Measurements from ENCODE around the gene UPK1A. TPM values are rescaled to one million over a fixed set of nuclear protein-coding genes. Genes with fewer than 3 reads are reported as not detected.

UPK1A gene
- total RNA-seq, 4 donors from 2014 or later = not detected

- ATAC-seq = peak; percentile 92
- TF ChIP-seq CTCF (IDR thresholded peaks at IDR 0.05) (peak in 1 of 4 experiments; percentile 21), EP300 (IDR thresholded peaks at IDR 0.05) (no peak), POLR2A (IDR thresholded peaks at IDR 0.05) (peak in 1 of 2 donors; percentile 19)
- Histone ChIP-seq H3K4me1 (peaks cover 0 to 60% (median 11%) of the 10 kb centered on the region in 3 donors), H3K27me3 (no peaks in the 10 kb centered on the region), H3K36me3 (peaks cover 0 to under 1% of the 10 kb centered on the region in 2 donors), H3K27ac (peak overlapping the region; percentile 37 to 96 (median 86)), H3K9me3 (no peaks in the 10 kb centered on the region), H3K4me3 (peak overlapping the region; percentile 37 to 59)
- WGBS, 2 donors (ENCODE audit: low coverage in 1 of 2) = 2 to 4% methylated on average over 8 to 16 of the region's 60 CpGs
Measured at GRCh38 chr19:35644206-35644986, 21.9 kb upstream of the UPK1A start.

DNA sequence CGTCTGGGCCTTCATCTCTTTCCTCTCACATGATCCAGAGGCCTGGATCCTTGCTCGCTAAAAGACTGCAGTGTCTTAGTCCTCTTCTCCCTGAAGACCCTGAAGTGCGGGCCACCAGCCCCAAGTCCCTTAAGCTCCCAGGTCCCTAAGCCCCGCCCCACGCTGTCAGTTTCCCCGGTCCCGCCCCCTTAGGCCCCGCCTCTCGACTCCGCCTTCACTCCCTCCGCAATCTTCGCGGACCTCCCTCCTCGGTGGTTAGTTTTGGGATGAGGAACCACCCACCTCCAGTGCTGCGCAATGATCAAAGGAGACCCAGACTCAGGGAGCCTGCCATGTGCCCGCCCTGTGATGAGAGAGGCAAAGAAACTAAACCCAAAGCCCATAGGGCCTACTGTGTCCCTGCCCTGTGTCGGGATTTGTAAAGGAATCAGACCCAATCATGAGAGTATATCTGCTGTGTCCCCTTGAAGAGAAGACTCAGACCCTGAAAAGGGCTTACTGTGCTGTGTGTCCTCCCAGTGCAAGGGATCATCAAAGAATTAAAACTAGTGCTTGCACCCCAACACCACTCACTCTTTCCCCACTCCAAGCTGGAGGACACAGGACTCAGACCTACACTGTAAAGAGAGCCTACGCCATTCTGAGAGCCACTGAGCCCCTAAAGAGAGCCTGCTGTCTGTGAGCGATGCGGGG lies 21.2 kb upstream of the UPK1A start:
- Histone ChIP-seq H3K4me3 (peak overlapping the region; percentile 37 to 59), H3K9me3 (no peaks in the 10 kb centered on the region), H3K36me3 (peaks cover 0 to 8% of the 10 kb centered on the region in 2 donors), H3K27me3 (no peaks in the 10 kb centered on the region), H3K27ac (peak overlapping the region; percentile 37 to 96 (median 86)), H3K4me1 (peaks cover 0 to 67% (median 15%) of the 10 kb centered on the region in 3 donors)
- WGBS, 2 donors (ENCODE audit: low coverage in 1 of 2) = 0 to 31% methylated on average over 1 to 3 of the region's 20 CpGs
- ATAC-seq = peak; percentile 46
- TF ChIP-seq CTCF (IDR thresholded peaks at IDR 0.05) = no peak
- TF ChIP-seq POLR2AphosphoS5 (IDR thresholded peaks at IDR 0.05) = no peak
- no peak for TF ChIP-seq EP300 (IDR thresholded peaks at IDR 0.05)
- TF ChIP-seq POLR2A (IDR thresholded peaks at IDR 0.05) = no peak

GRCh38 chr19:35645680-35646511 lies 20.4 kb upstream of the UPK1A start:
- WGBS, 2 donors (ENCODE audit: low coverage in 1 of 2) = 38 to 59% methylated on average over 1 to 4 of the region's 7 CpGs
- peaks cover 0 to 15% of the 10 kb centered on the region in 2 donors for H3K36me3 ChIP-seq
- TF ChIP-seq POLR2AphosphoS5 (IDR thresholded peaks at IDR 0.05) = no peak
- TF ChIP-seq CTCF (IDR thresholded peaks at IDR 0.05) = no peak
- TF ChIP-seq EP300 (IDR thresholded peaks at IDR 0.05) = no peak
- TF ChIP-seq POLR2A (IDR thresholded peaks at IDR 0.05) = no peak
- H3K9me3 ChIP-seq = no peaks in the 10 kb centered on the region
- peak overlapping the region in 3 of 4 donors; percentile 83 to 96 (median 89) for H3K27ac ChIP-seq
- H3K4me1 ChIP-seq = peaks cover 0 to 75% (median 15%) of the 10 kb centered on the region in 3 donors
- ATAC-seq = no peak
- H3K27me3 ChIP-seq = no peaks in the 10 kb centered on the region
- no peak overlapping the region for H3K4me3 ChIP-seq

DNA sequence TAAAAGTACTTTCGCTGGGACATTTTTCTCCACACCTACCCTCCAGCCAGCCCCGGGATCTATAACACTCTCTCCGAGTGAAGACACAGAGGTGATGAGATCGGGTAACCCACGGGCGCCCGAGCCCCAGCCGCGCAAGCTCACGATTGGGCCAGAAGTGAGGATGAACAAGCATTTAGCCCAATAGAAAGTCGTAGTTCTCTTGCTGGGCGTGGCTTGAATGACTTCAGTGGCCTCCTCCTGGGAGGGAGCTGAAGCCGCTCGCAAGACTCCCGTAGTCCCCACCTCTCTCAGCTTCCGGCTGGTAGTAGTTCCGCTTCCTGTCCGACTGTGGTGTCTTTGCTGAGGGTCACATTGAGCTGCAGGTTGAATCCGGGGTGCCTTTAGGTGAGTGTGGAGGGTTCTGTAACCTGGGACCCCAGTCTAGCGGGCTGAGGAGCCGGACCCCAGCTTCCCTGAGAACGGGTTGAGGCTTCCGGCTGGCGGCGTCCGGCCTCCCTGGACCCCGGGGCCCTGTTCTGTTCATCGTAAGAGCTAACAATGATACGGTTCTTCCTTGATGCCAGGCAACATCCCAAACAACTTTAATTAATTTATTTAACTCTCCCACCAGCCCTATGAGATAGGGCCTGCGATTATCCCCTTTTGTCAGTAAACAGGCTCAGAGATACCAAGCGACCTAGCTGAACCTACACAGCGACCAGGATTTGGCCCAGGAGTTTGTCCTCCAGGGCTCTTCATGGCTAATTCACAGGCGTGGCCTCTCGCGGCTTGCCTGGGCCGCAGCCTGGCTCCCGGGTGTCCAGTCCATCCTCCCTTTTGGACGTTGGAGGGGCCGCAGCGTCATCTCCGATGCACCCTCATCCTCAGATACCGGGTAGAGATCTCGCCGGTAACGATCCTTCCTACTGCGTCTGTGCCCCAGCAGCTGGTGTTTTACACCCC lies 18.0 kb upstream of the UPK1A start, which contains the start of gene COX6B1:
TSS of gene COX6B1 (plus strand) at position 307 of the 945 bp plus-strand sequence. CDS start 2,921 bp downstream, outside the sequence.
- Histone ChIP-seq H3K4me1 (peaks cover 0 to 63% (median 15%) of the 10 kb centered on the region in 3 donors), H3K27me3 (no peaks in the 10 kb centered on the region), H3K9me3 (no peaks in the 10 kb centered on the region), H3K36me3 (peaks cover 0 to 39% of the 10 kb centered on the region in 2 donors), H3K4me3 (peak within 1 kb of the TSS; percentile 79 to 87), H3K27ac (peak within 1 kb of the TSS; percentile 84 to 93 (median 90))
- WGBS, 2 donors (ENCODE audit: low coverage in 1 of 2) = 0 to 2% methylated on average over 14 to 17 of the region's 46 CpGs
- TF ChIP-seq POLR2AphosphoS5 (IDR thresholded peaks at IDR 0.05) (peak; percentile 76), EP300 (IDR thresholded peaks at IDR 0.05) (no peak), CTCF (IDR thresholded peaks at IDR 0.05) (no peak), POLR2A (IDR thresholded peaks at IDR 0.05) (peak; percentile 42 to 68)
- peak; percentile 81 for ATAC-seq
